SU-DHL-6 (cell line): ENCODE results near the gene PAWR.
"Not testable (repeated sequence)": the region's sequence is repeated elsewhere in the genome, so short reads cannot be mapped to it uniquely, and the experiment has no call there.

Source experiments
- H2AFZ ChIP-seq: fragments of 200-600 bp; sonication (generic); 2 replicates; pipeline ENCODE4 v1.6.1; 2014; ENCODE audit warnings: low read depth, mild to moderate bottlenecking, moderate library complexity, mixed read lengths, antibody characterized with exemption, low read length; ENCODE audit not compliant: severe bottlenecking
- H3F3A ChIP-seq: fragments of 200-600 bp; shearing (Covaris generic); 2 replicates; pipeline ENCODE4 v1.6.0; 2016; ENCODE audit warnings: antibody characterized with exemption, mild to moderate bottlenecking; ENCODE audit not compliant: insufficient read depth
- H3K27ac ChIP-seq: fragments of 200-600 bp; sonication (generic); 2 replicates; pipeline ENCODE4 v1.5.1; 2016; ENCODE audit warnings: low read depth, mild to moderate bottlenecking, low read length, moderate library complexity, mixed read lengths
- H3K27me3 ChIP-seq: fragments of 200-600 bp; sonication (generic), shearing (Covaris generic); 2 replicates; pipeline ENCODE4 v1.6.0; 2014; ENCODE audit warnings: mild to moderate bottlenecking, low read length
- H3K36me3 ChIP-seq: fragments of 200-600 bp; sonication (generic); 2 replicates; pipeline ENCODE4 v1.6.1; 2014; ENCODE audit warnings: mild to moderate bottlenecking, low read length, mixed read lengths
- H3K4me2 ChIP-seq: fragments of 300-600, 200-600 bp; shearing (Covaris generic), sonication (generic); 2 replicates; pipeline ENCODE4 v1.6.0; 2014; ENCODE audit warnings: low read length, low read depth, mild to moderate bottlenecking; ENCODE audit not compliant: poor library complexity, severe bottlenecking
- H3K4me3 ChIP-seq: fragments of 200-600 bp; sonication (generic); 2 replicates; pipeline ENCODE4 v1.5.1; 2014; ENCODE audit warnings: antibody characterized with exemption, low read length, mild to moderate bottlenecking, mixed read lengths; ENCODE audit not compliant: insufficient read depth, poor library complexity, severe bottlenecking
- H3K79me2 ChIP-seq: fragments of 200-600 bp; sonication (generic); 2 replicates; pipeline ENCODE4 v1.6.1; 2014; ENCODE audit warnings: mild to moderate bottlenecking, low read length, moderate library complexity; ENCODE audit not compliant: insufficient read depth
- H3K9ac ChIP-seq: fragments of 200-600 bp; sonication (generic); 2 replicates; pipeline ENCODE4 v1.7.0; 2014; ENCODE audit warnings: mild to moderate bottlenecking, low read length
- H3K9me2 ChIP-seq: fragments of 200-600 bp; sonication (generic); replicated peaks from 2 replicates; pipeline ENCODE4 v1.6.1; 2014; ENCODE audit warnings: low read length; ENCODE audit not compliant: insufficient read depth
- H3K9me3 ChIP-seq: fragments of 200-600 bp; sonication (generic); 2 replicates; pipeline ENCODE4 v1.6.1; 2014; ENCODE audit warnings: low read length, mixed read lengths; ENCODE audit not compliant: insufficient read depth
- H4K20me1 ChIP-seq: fragments of 200-600 bp; sonication (generic); 2 replicates; pipeline ENCODE4 v1.6.1; 2014; ENCODE audit warnings: low read depth, mild to moderate bottlenecking, antibody characterized with exemption, low read length, moderate library complexity, mixed read lengths
- CTCF ChIP-seq: fragments of 200-600 bp; sonication (generic); IDR thresholded peaks from one replicate; pipeline ENCODE4 v1.5.1; 2017; ENCODE audit warnings: antibody characterized with exemption, mild to moderate bottlenecking, low read length, moderate library complexity; ENCODE audit not compliant: insufficient read depth, poor library complexity, severe bottlenecking
- EZH2phosphoT487 ChIP-seq: fragments of 200-600 bp; sonication (generic), shearing (Covaris generic); conservative IDR thresholded peaks from 2 replicates; pipeline ENCODE4 v1.6.1; 2018; ENCODE audit warnings: mild to moderate bottlenecking, antibody characterized with exemption, low read length, moderate library complexity, mixed read lengths

PAWR gene

GRCh38 chr12:79547044-79547734 lies 143.6 kb downstream of the PAWR start:
- Histone ChIP-seq H3K9me2 (no peaks in the 10 kb centered on the region), H2AFZ (no peak overlapping the region), H3K27ac (no peak overlapping the region), H3K36me3 (no peaks in the 10 kb centered on the region), H3K27me3 (no peaks in the 10 kb centered on the region), H3K4me3 (no peak overlapping the region), H3F3A (no peaks in the 10 kb centered on the region), H3K9me3 (no peaks in the 10 kb centered on the region), H3K4me2 (no peak overlapping the region), H4K20me1 (no peaks in the 10 kb centered on the region), H3K79me2 (no peaks in the 10 kb centered on the region), H3K9ac (no peak overlapping the region)
- no peak for TF ChIP-seq EZH2phosphoT487
- TF ChIP-seq CTCF: no peak

GRCh38 chr12:79546466-79547043 lies 144.2 kb downstream of the PAWR start:
- Histone ChIP-seq H3F3A (no peaks in the 10 kb centered on the region), H3K79me2 (no peaks in the 10 kb centered on the region), H4K20me1 (no peaks in the 10 kb centered on the region), H3K27ac (no peak overlapping the region), H3K36me3 (no peaks in the 10 kb centered on the region), H3K4me2 (no peak overlapping the region), H3K4me3 (no peak overlapping the region), H3K9me2 (no peaks in the 10 kb centered on the region), H2AFZ (no peak overlapping the region), H3K9ac (no peak overlapping the region), H3K9me3 (no peaks in the 10 kb centered on the region), H3K27me3 (no peaks in the 10 kb centered on the region)
- no peak for TF ChIP-seq CTCF

GRCh38 chr12:79544439-79544838 lies 146.3 kb downstream of the PAWR start:
- not testable (repeated sequence) for H3K9me3 ChIP-seq, H4K20me1 ChIP-seq, H3K9ac ChIP-seq, H3K27ac ChIP-seq, H3K27me3 ChIP-seq, H3K36me3 ChIP-seq, H3K4me3 ChIP-seq, H3K4me2 ChIP-seq, H3K9me2 ChIP-seq, H3F3A ChIP-seq, H2AFZ ChIP-seq, H3K79me2 ChIP-seq

DNA sequence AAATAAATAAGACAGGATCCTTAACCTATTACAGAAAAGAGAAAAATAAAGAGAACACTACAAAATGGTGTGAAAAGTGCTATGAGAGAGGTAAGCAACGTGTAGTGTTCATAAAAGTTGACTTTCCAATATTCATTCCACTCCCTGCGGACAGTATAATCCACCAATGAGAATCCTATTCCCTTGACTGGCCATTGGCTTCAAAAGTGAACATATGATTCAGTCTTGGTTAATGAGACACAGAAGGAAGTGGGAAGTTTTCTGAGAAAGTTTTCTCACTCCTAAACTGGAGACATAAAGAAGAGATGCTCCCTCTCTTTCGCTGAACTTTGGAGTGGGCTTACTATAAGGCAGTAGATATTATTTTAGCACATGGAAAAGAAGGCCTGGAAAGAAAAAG lies 153.1 kb downstream of the PAWR start:
- Histone ChIP-seq H2AFZ (no peak overlapping the region), H3K27me3 (no peaks in the 10 kb centered on the region), H3K9me3 (no peaks in the 10 kb centered on the region), H3K4me3 (no peak overlapping the region), H3K79me2 (no peaks in the 10 kb centered on the region), H3K9me2 (no peaks in the 10 kb centered on the region), H3K36me3 (no peaks in the 10 kb centered on the region), H3K27ac (no peak overlapping the region), H3F3A (no peaks in the 10 kb centered on the region), H3K9ac (no peak overlapping the region), H4K20me1 (no peaks in the 10 kb centered on the region), H3K4me2 (no peak overlapping the region)
- TF ChIP-seq CTCF (no peak), EZH2phosphoT487 (no peak)
